Measurements from ENCODE around the gene C19orf85.

C19orf85 gene

GRCh38 chr19:55464662-55465054, at the start of gene C19orf85:
C19orf85 (minus strand) TSS chr19:55464751; CDS start chr19:55464554, 197 bp downstream.
- Histone ChIP-seq H3K36me3 (ENCODE audit: control insufficient read depth in 2 of 2, insufficient read depth in 2 of 2, low read length in 2 of 2) (no peaks in the 10 kb centered on the region), H3K27ac (ENCODE audit: low read depth in 2 of 2, low read length in 2 of 2) (no peak within 1 kb of the TSS), H3K4me1 (ENCODE audit: control insufficient read depth in 2 of 2, insufficient read depth in 2 of 2, low read length in 2 of 2) (peaks cover 7 to 11% of the 10 kb centered on the region in 2 donors), H3K9ac (ENCODE audit: low read depth in 1 of 2, low read length in 2 of 2) (no peak within 1 kb of the TSS), H3K27me3 (ENCODE audit: control insufficient read depth in 2 of 2, insufficient read depth in 2 of 2, low read length in 2 of 2) (peaks cover 2 to 3% of the 10 kb centered on the region in 2 donors), H3K4me3 (ENCODE audit: low read length in 2 of 2) (no peak within 1 kb of the TSS), H3K9me3 (ENCODE audit: control insufficient read depth in 2 of 2, low read length in 2 of 2) (no peaks in the 10 kb centered on the region)

GRCh38 chr19:55508120-55508519, 43.6 kb upstream of the C19orf85 start:
- Histone ChIP-seq H3K9ac (ENCODE audit: low read depth in 1 of 2, low read length in 2 of 2) (no peak overlapping the region), H3K9me3 (ENCODE audit: control insufficient read depth in 2 of 2, low read length in 2 of 2) (no peaks in the 10 kb centered on the region), H3K4me3 (ENCODE audit: low read length in 2 of 2) (no peak overlapping the region), H3K36me3 (ENCODE audit: control insufficient read depth in 2 of 2, insufficient read depth in 2 of 2, low read length in 2 of 2) (no peaks in the 10 kb centered on the region), H3K27ac (ENCODE audit: low read depth in 2 of 2, low read length in 2 of 2) (no peak overlapping the region), H3K4me1 (ENCODE audit: control insufficient read depth in 2 of 2, insufficient read depth in 2 of 2, low read length in 2 of 2) (no peaks in the 10 kb centered on the region), H3K27me3 (ENCODE audit: control insufficient read depth in 2 of 2, insufficient read depth in 2 of 2, low read length in 2 of 2) (no peaks in the 10 kb centered on the region)

DNA sequence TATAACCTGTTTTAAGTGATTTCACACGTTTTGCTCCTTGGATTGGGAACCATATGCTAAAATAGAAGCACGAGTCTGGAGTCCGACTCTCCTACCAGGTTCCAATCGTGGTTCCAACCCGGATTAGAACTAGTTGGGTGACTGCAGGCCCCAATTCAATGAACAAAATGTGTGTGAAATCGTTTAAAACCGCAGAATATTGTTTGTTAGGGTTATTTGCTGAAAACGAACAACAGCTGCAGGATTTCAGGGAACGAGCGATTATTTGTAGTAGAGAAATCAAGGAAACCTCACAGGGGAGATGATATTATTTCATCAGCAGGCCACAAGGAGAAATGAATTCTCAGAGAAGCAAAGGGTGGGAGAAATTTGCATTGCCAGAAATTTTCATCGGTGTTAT, 40.4 kb upstream of the C19orf85 start:
- Histone ChIP-seq H3K27ac (ENCODE audit: low read depth in 2 of 2, low read length in 2 of 2) (no peak overlapping the region), H3K9me3 (ENCODE audit: control insufficient read depth in 2 of 2, low read length in 2 of 2) (no peaks in the 10 kb centered on the region), H3K36me3 (ENCODE audit: control insufficient read depth in 2 of 2, insufficient read depth in 2 of 2, low read length in 2 of 2) (no peaks in the 10 kb centered on the region), H3K9ac (ENCODE audit: low read depth in 1 of 2, low read length in 2 of 2) (no peak overlapping the region), H3K4me3 (ENCODE audit: low read length in 2 of 2) (no peak overlapping the region), H3K27me3 (ENCODE audit: control insufficient read depth in 2 of 2, insufficient read depth in 2 of 2, low read length in 2 of 2) (no peaks in the 10 kb centered on the region), H3K4me1 (ENCODE audit: control insufficient read depth in 2 of 2, insufficient read depth in 2 of 2, low read length in 2 of 2) (no peaks in the 10 kb centered on the region)

- Histone ChIP-seq H3K36me3 (ENCODE audit: control insufficient read depth in 2 of 2, insufficient read depth in 2 of 2, low read length in 2 of 2) (no peaks in the 10 kb centered on the region), H3K27ac (ENCODE audit: low read depth in 2 of 2, low read length in 2 of 2) (no peak overlapping the region), H3K27me3 (ENCODE audit: control insufficient read depth in 2 of 2, insufficient read depth in 2 of 2, low read length in 2 of 2) (no peaks in the 10 kb centered on the region), H3K4me3 (ENCODE audit: low read length in 2 of 2) (peak overlapping the region in 1 of 2 donors; percentile 78), H3K9ac (ENCODE audit: low read depth in 1 of 2, low read length in 2 of 2) (no peak overlapping the region), H3K4me1 (ENCODE audit: control insufficient read depth in 2 of 2, insufficient read depth in 2 of 2, low read length in 2 of 2) (no peaks in the 10 kb centered on the region), H3K9me3 (ENCODE audit: control insufficient read depth in 2 of 2, low read length in 2 of 2) (no peaks in the 10 kb centered on the region)
Measured at GRCh38 chr19:55504252-55504603, 39.7 kb upstream of the C19orf85 start.

DNA sequence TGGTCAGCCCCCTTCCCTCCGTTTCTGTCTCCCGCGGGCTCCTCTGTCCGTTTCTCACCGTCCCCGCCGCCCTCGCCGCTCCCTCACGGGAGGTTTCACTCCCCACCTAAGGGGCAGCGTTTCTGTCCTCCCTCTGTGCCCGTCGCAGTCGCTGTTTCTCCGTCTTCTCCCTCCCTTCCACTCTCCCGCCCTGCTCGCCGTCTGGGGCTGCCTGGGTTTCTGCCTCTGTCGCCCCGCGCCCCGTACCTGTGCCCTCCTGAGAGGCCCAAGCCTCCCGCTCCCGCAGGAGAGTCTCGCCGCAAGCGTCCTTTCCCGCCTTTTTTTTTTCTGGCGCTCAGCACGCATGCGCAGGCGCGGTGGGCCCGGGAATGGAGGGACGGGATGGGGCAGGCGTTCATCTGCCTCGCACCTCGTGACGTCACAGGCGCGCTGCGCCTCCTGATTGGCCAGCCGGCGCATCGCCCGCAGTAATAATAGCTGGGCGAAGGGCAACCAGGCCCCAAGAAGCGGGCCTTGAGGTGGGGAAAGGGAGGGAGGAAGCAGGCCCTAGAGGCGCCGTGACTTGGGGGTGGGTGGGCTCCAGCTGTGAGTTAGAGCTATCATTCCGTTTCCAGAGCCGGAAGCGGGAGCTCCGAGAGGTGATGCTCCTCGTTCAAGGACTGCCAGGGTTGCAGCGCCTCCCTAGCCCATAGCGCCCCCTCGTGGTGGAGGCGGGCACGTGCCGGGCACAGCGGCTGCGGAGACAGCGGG, 39.1 kb upstream of the C19orf85 start:
- Histone ChIP-seq H3K27ac (ENCODE audit: low read depth in 2 of 2, low read length in 2 of 2) (peak overlapping the region in 1 of 2 donors; percentile 16), H3K4me1 (ENCODE audit: control insufficient read depth in 2 of 2, insufficient read depth in 2 of 2, low read length in 2 of 2) (no peaks in the 10 kb centered on the region), H3K9ac (ENCODE audit: low read depth in 1 of 2, low read length in 2 of 2) (no peak overlapping the region)

GRCh38 chr19:55503157-55503501, 38.6 kb upstream of the C19orf85 start:
- H3K4me1 ChIP-seq (ENCODE audit: control insufficient read depth in 2 of 2, insufficient read depth in 2 of 2, low read length in 2 of 2) = no peaks in the 10 kb centered on the region
- H3K9me3 ChIP-seq (ENCODE audit: control insufficient read depth in 2 of 2, low read length in 2 of 2) = no peaks in the 10 kb centered on the region
- H3K27me3 ChIP-seq (ENCODE audit: control insufficient read depth in 2 of 2, insufficient read depth in 2 of 2, low read length in 2 of 2) = no peaks in the 10 kb centered on the region
- no peak overlapping the region for H3K4me3 ChIP-seq (ENCODE audit: low read length in 2 of 2)
- no peaks in the 10 kb centered on the region for H3K36me3 ChIP-seq (ENCODE audit: control insufficient read depth in 2 of 2, insufficient read depth in 2 of 2, low read length in 2 of 2)
- peak overlapping the region in 1 of 2 donors; percentile 16 for H3K27ac ChIP-seq (ENCODE audit: low read depth in 2 of 2, low read length in 2 of 2)
- H3K9ac ChIP-seq (ENCODE audit: low read depth in 1 of 2, low read length in 2 of 2) = no peak overlapping the region

More for the DNA sequence above, 39.1 kb upstream of the C19orf85 start:
- H3K36me3 ChIP-seq (ENCODE audit: control insufficient read depth in 2 of 2, insufficient read depth in 2 of 2, low read length in 2 of 2) = no peaks in the 10 kb centered on the region
- no peaks in the 10 kb centered on the region for H3K9me3 ChIP-seq (ENCODE audit: control insufficient read depth in 2 of 2, low read length in 2 of 2)
- H3K27me3 ChIP-seq (ENCODE audit: control insufficient read depth in 2 of 2, insufficient read depth in 2 of 2, low read length in 2 of 2) = no peaks in the 10 kb centered on the region
- H3K4me3 ChIP-seq (ENCODE audit: low read length in 2 of 2) = peak overlapping the region; percentile 56 to 78

- Histone ChIP-seq H3K27me3 (ENCODE audit: control insufficient read depth in 2 of 2, insufficient read depth in 2 of 2, low read length in 2 of 2) (no peaks in the 10 kb centered on the region), H3K9ac (ENCODE audit: low read depth in 1 of 2, low read length in 2 of 2) (no peak overlapping the region), H3K36me3 (ENCODE audit: control insufficient read depth in 2 of 2, insufficient read depth in 2 of 2, low read length in 2 of 2) (no peaks in the 10 kb centered on the region), H3K9me3 (ENCODE audit: control insufficient read depth in 2 of 2, low read length in 2 of 2) (no peaks in the 10 kb centered on the region), H3K4me3 (ENCODE audit: low read length in 2 of 2) (no peak overlapping the region), H3K4me1 (ENCODE audit: control insufficient read depth in 2 of 2, insufficient read depth in 2 of 2, low read length in 2 of 2) (no peaks in the 10 kb centered on the region), H3K27ac (ENCODE audit: low read depth in 2 of 2, low read length in 2 of 2) (no peak overlapping the region)
Measured at GRCh38 chr19:55502197-55502952, 37.8 kb upstream of the C19orf85 start.

DNA sequence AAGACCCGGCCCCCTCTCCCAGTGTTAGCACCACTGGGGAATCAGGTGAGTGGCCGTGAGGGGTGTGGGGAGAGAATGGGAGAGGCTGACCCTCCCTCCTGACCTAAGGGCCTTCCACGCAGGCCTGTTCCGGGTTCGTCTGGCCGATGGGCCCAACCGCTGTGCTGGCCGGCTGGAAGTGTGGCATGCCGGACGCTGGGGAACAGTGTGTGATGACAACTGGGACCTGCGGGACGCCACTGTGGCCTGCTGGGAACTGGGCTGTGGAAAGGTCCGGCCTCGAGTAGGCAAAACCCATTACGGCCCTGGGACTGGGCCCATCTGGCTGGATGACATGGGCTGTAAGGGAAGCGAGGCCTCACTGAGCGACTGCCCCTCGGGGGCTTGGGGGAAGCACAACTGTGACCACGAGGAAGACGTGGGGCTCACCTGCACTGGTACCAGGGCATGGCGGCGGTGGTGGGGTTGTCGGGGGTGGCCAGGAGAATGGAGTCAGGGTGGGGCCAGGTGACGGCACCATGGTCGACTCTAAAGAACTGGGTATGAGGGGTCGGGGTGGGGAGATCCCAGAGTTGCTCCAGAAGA, 35.9 kb upstream of the C19orf85 start:
- Histone ChIP-seq H3K4me1 (ENCODE audit: control insufficient read depth in 2 of 2, insufficient read depth in 2 of 2, low read length in 2 of 2) (no peaks in the 10 kb centered on the region), H3K9ac (ENCODE audit: low read depth in 1 of 2, low read length in 2 of 2) (no peak overlapping the region), H3K36me3 (ENCODE audit: control insufficient read depth in 2 of 2, insufficient read depth in 2 of 2, low read length in 2 of 2) (no peaks in the 10 kb centered on the region), H3K27ac (ENCODE audit: low read depth in 2 of 2, low read length in 2 of 2) (no peak overlapping the region), H3K9me3 (ENCODE audit: control insufficient read depth in 2 of 2, low read length in 2 of 2) (no peaks in the 10 kb centered on the region), H3K4me3 (ENCODE audit: low read length in 2 of 2) (no peak overlapping the region), H3K27me3 (ENCODE audit: control insufficient read depth in 2 of 2, insufficient read depth in 2 of 2, low read length in 2 of 2) (no peaks in the 10 kb centered on the region)

DNA sequence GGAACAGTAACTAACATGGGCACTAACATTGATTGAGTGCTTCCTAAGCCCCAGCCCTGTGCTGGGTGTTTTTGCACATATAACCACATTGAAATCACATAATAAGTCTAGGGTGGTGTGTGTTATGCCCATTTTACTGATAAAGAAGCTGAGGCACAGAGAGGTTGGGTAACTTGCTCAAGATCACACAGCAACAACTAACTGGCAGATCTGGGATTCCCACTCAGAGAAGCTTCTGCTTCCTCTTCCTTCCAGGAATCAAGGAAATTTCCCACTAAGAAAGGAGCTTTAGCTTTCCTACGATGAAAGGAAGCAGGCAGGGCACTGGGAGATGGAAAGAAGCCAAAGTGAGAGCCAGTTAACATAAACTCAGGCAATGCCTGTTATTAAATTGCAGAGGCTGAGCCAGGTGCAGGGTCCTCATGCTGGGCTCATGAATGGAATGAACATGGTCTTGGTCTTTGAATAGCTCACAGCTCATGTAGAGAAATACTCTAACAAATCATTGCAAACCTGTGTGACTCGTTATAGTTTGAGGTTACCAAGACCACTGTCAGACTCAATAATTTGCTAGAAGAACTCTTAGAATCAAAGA, 33.8 kb upstream of the C19orf85 start:
- Histone ChIP-seq H3K27me3 (ENCODE audit: control insufficient read depth in 2 of 2, insufficient read depth in 2 of 2, low read length in 2 of 2) (peaks cover 0 to 4% of the 10 kb centered on the region in 2 donors), H3K9ac (ENCODE audit: low read depth in 1 of 2, low read length in 2 of 2) (no peak overlapping the region), H3K9me3 (ENCODE audit: control insufficient read depth in 2 of 2, low read length in 2 of 2) (no peaks in the 10 kb centered on the region), H3K4me1 (ENCODE audit: control insufficient read depth in 2 of 2, insufficient read depth in 2 of 2, low read length in 2 of 2) (peaks cover 0 to 2% of the 10 kb centered on the region in 2 donors), H3K4me3 (ENCODE audit: low read length in 2 of 2) (no peak overlapping the region), H3K27ac (ENCODE audit: low read depth in 2 of 2, low read length in 2 of 2) (no peak overlapping the region), H3K36me3 (ENCODE audit: control insufficient read depth in 2 of 2, insufficient read depth in 2 of 2, low read length in 2 of 2) (no peaks in the 10 kb centered on the region)

- Histone ChIP-seq H3K4me3 (ENCODE audit: low read length in 2 of 2) (no peak overlapping the region), H3K4me1 (ENCODE audit: control insufficient read depth in 2 of 2, insufficient read depth in 2 of 2, low read length in 2 of 2) (peaks cover 0 to 2% of the 10 kb centered on the region in 2 donors), H3K9me3 (ENCODE audit: control insufficient read depth in 2 of 2, low read length in 2 of 2) (no peaks in the 10 kb centered on the region), H3K27ac (ENCODE audit: low read depth in 2 of 2, low read length in 2 of 2) (no peak overlapping the region), H3K9ac (ENCODE audit: low read depth in 1 of 2, low read length in 2 of 2) (no peak overlapping the region), H3K36me3 (ENCODE audit: control insufficient read depth in 2 of 2, insufficient read depth in 2 of 2, low read length in 2 of 2) (no peaks in the 10 kb centered on the region), H3K27me3 (ENCODE audit: control insufficient read depth in 2 of 2, insufficient read depth in 2 of 2, low read length in 2 of 2) (peaks cover 0 to 4% of the 10 kb centered on the region in 2 donors)
Measured at GRCh38 chr19:55497763-55498162, 33.2 kb upstream of the C19orf85 start.

All from mucosa of rectum (tissue), 2 donors.